Right cardiac atrium (tissue), 5 donors: ENCODE data around the gene PLAU. TPM values are rescaled to one million over a fixed set of nuclear protein-coding genes. Genes with fewer than 3 reads are reported as not detected.

Source experiments
- ATAC-seq, 2 donors: fragments of 200-7000 bp; cut with Tn5 transposase; one replicate each; pipeline versions ENCODE4 v1.8.0 to v1.9.1; 2020; ENCODE audit warnings: moderate library complexity in 2 of 2, mild to moderate bottlenecking in 1 of 2
- DNase-seq, 3 donors: peaks; one replicate each; pipeline ENCODE4 v3.0.0-alpha.2; 2020
- H3K27ac ChIP-seq: one replicate; pipeline ENCODE4 v1.5.1; 2013; ENCODE audit warnings: mild to moderate bottlenecking, low read length, control low read depth, moderate library complexity
- H3K27me3 ChIP-seq: one replicate; pipeline ENCODE4 v1.6.1; 2013; ENCODE audit not compliant: control insufficient read depth, insufficient read depth
- H3K4me1 ChIP-seq: one replicate; pipeline ENCODE4 v1.6.1; 2013; ENCODE audit warnings: low read length; ENCODE audit not compliant: control insufficient read depth, insufficient read depth
- H3K4me3 ChIP-seq: one replicate; pipeline ENCODE4 v1.5.1; 2013; ENCODE audit warnings: low read length, control low read depth
- H3K9me3 ChIP-seq: one replicate; pipeline ENCODE4 v1.6.1; 2013; ENCODE audit warnings: low read length; ENCODE audit not compliant: control insufficient read depth
- WGBS: extraction: QIAGEN DNeasy Blood & Tissue Kit; methylation state at CpG from one replicate; pipeline ENCODE4 v1.1.7; 2013; 5-methylcytosine and 5-hydroxymethylcytosine counted together
- intact Hi-C, 4 donors: fragments of 100-400 bp; cut with DNase I; formaldehyde crosslinking; loops; one replicate each; pipeline versions ENCODE4 v1.11.0 to v1.14.0; 2022 to 2023
- polyA plus RNA-seq: library from polyadenylated mRNA; stranded (reverse); fragments of 200-250 nt; gene quantifications from one replicate; pipeline ENCODE4 v1.2.3, GENCODE V29; 2013
- total RNA-seq, 4 donors: library from RNA; stranded (reverse); fragmentation: NEBNext Ultra II Directional; extraction: Animal tissue kit (Norgen Biotek cat#: 25700); gene quantifications; one replicate each; pipeline ENCODE4 v1.2.1, GENCODE V29; 2021
- donor health status: healthy with polysubstance abuse.
- donor health status: DM: no; HTN: yes; CAD: no.
- donor health status: DM: no; HTN: no; CAD: no.
- donor health status: DM: no; HTN: yes; CAD: no; lungs with severe emphysema.
- donor health status: DM: yes; HTN: yes; CAD: no.

The PLAU gene
- total and polyA plus RNA-seq, 5 donors, result 4.8 to 7.1 (median 6.1) TPM

GRCh38 chr10:73941300-73941699 is 30.4 kb downstream of the PLAU start:
- 97% methylated on average over 2 of the region's 2 CpGs for WGBS
- Histone ChIP-seq H3K27me3 (no peaks in the 10 kb centered on the region), H3K9me3 (no peaks in the 10 kb centered on the region), H3K4me1 (peaks cover 3% of the 10 kb centered on the region), H3K27ac (no peak overlapping the region), H3K4me3 (no peak overlapping the region)
- ATAC-seq (no peak), DNase-seq (no peak)
- intact Hi-C loops, result loop anchor here in 3 of 4 donors (2.0 kb wide), 1 partner anchor 54 kb away; no protein-coding TSS in a partner anchor

DNA sequence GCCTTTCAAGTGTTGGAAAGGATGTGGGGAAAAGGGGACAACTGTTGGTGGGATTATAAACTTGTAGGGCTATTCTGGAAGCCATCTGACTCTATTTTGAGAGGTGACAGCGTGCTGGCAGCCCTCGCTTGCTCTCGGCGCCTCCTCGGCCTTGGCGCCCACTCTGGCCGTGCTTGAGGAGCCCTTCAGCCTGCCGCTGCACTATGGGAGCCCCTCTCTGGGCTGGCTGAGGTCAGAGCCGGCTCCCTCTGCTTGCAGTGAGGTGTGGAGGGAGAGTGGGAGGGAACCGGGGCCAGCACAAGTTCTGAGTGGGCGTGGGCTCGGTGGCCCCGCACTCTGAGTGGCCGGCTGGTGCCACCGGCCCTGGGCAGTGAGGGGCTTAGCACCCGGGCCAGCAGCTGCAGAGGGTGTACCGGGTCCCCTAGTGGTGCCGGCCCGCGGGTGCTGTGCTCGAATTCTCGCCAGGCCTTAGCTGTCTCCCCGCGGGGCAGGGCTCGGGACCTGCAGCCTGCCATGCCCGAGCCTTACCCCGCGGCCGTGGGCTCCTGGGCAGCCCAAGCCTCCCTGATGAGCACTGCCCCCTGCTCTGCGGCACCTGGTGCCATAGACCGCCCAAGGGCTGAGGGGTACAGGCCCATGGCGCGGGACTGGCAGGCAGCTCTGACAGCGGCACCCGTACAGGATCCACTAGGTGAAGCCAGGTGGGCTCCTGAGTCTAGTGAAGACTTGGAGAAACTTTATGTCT is 33.6 kb downstream of the PLAU start:
- Histone ChIP-seq H3K9me3 (no peaks in the 10 kb centered on the region), H3K27ac (no peak overlapping the region), H3K27me3 (no peaks in the 10 kb centered on the region), H3K4me1 (no peaks in the 10 kb centered on the region), H3K4me3 (no peak overlapping the region)
- DNase-seq (peak in 2 of 3 donors; percentile 36 to 42), ATAC-seq (no peak)
- WGBS, result 97% methylated on average over 35 of the region's 35 CpGs
- intact Hi-C loops, result no loop called here

GRCh38 chr10:73946253-73947145 is 35.6 kb downstream of the PLAU start:
- intact Hi-C loops, result no loop called here
- Histone ChIP-seq H3K27me3 (no peaks in the 10 kb centered on the region), H3K27ac (no peak overlapping the region), H3K4me3 (no peak overlapping the region), H3K9me3 (no peaks in the 10 kb centered on the region), H3K4me1 (no peaks in the 10 kb centered on the region)
- ATAC-seq, result no peak
- WGBS, result 87% methylated on average over 9 of the region's 9 CpGs
- DNase-seq, result no peak

DNA sequence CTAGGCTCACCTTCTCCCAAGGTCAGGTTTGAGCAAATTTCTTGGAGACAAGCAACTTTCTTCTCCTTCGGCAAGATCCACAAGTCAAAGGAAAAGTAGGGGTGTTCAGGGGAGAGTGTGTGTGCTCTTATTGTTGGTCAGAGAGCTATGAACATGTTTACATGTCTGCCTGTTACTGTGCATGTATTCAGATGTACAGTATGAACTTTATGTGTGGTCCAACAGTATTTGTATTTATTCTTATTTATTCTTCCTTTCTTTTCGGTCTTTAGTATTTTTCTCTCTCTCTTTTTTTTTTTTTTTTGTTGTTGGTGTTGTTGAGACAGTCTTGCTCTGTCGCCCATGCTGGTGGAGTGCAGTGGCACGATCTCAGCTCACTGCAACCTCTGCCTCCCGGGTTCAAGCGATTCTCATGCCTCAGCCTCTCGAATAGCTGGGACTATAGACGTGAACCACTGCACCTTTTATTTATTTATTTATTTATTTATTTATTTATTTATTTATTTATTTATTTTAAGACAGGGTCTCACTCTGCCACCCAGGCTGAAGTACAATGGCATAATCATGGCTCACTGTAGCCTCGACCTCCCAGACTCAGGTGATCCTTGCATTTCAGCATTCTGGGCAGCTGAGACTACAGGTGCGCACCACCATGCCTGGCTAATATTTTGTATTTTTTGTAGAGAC is 38.2 kb downstream of the PLAU start:
- DNase-seq (no peak), ATAC-seq (no peak)
- Histone ChIP-seq H3K4me3 (no peak overlapping the region), H3K4me1 (no peaks in the 10 kb centered on the region), H3K27ac (no peak overlapping the region), H3K27me3 (no peaks in the 10 kb centered on the region), H3K9me3 (no peaks in the 10 kb centered on the region)
- intact Hi-C loops, result no loop called here
- 91% methylated on average over 10 of the region's 10 CpGs for WGBS

DNA sequence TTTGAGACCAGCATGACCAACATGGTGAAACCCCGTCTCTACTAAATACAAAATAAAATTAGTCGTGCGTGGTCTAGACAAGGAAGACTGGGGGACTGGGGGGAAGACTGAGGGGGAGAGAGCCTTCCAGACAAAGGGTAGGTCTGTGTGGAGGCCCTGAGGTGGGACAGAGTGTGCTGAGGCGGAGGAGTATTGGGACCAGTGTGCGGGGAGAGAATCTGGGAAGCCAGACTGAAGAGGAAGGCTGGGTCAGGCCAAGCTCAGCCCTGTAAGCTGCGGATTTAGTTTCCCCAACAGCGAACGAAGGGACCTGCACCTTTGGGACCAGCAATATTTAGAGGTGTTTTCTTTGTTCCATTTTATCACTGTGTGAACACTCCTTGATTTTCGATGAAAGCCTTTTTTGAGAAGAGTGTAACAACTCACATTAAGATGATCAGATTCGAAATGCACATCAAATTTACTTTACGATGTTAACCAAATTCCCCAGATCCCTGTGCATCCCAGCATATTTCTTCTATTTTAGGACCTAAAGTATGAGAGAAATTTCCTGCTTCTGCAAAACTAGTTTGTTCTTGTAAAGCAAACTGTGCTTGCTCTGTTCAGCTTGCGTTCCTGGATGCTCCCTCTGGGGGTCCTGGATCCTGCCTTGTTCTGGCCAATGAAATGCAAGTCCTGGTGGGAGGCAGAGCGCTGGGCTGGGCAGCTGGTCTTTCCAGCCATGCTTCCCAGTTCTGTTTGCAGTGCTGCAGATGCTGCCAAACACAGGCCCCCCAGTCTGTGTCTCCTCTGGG is 39.4 kb downstream of the PLAU start:
- no peak overlapping the region for H3K27ac ChIP-seq
- intact Hi-C loops, result no loop called here
- H3K9me3 ChIP-seq, result no peaks in the 10 kb centered on the region
- H3K27me3 ChIP-seq, result no peaks in the 10 kb centered on the region
- no peaks in the 10 kb centered on the region for H3K4me1 ChIP-seq
- no peak overlapping the region for H3K4me3 ChIP-seq
- DNase-seq (no peak), ATAC-seq (no peak)
- 71% methylated on average over 13 of the region's 13 CpGs for WGBS

- WGBS, result 90% methylated on average over 1 of the region's 1 CpG
- no peak overlapping the region for H3K27ac ChIP-seq
- ATAC-seq (no peak), DNase-seq (no peak)
- H3K27me3 ChIP-seq, result no peaks in the 10 kb centered on the region
- intact Hi-C loops, result no loop called here
- peaks cover 2% of the 10 kb centered on the region for H3K4me1 ChIP-seq
- no peak overlapping the region for H3K4me3 ChIP-seq
- H3K9me3 ChIP-seq, result no peaks in the 10 kb centered on the region
Measured at GRCh38 chr10:73953665-73954064, 42.7 kb downstream of the PLAU start.

GRCh38 chr10:73954737-73955136 is 43.8 kb downstream of the PLAU start:
- no peak overlapping the region for H3K27ac ChIP-seq
- peaks cover 2% of the 10 kb centered on the region for H3K4me1 ChIP-seq
- H3K9me3 ChIP-seq, result no peaks in the 10 kb centered on the region
- DNase-seq (no peak), ATAC-seq (no peak)
- WGBS, result 94% methylated on average over 2 of the region's 2 CpGs
- H3K4me3 ChIP-seq, result no peak overlapping the region
- intact Hi-C loops, result no loop called here
- no peaks in the 10 kb centered on the region for H3K27me3 ChIP-seq

- Histone ChIP-seq H3K4me1 (peaks cover 2% of the 10 kb centered on the region), H3K9me3 (no peaks in the 10 kb centered on the region), H3K27me3 (no peaks in the 10 kb centered on the region), H3K27ac (no peak overlapping the region), H3K4me3 (no peak overlapping the region)
- ATAC-seq, result no peak
- intact Hi-C loops, result no loop called here
- WGBS, result 95% methylated on average over 2 of the region's 2 CpGs
- DNase-seq, result no peak
Measured at GRCh38 chr10:73955719-73956118, 44.8 kb downstream of the PLAU start.

GRCh38 chr10:73956476-73957359 is 45.8 kb downstream of the PLAU start:
- ATAC-seq, result peak; percentile 65 to 77
- 33% methylated on average over 9 of the region's 9 CpGs for WGBS
- intact Hi-C loops, result no loop called here
- peak in 2 of 3 donors; percentile 47 to 69 for DNase-seq
- peak overlapping the region; percentile 70 for H3K27ac ChIP-seq
- H3K9me3 ChIP-seq, result no peaks in the 10 kb centered on the region
- no peaks in the 10 kb centered on the region for H3K27me3 ChIP-seq
- H3K4me3 ChIP-seq, result no peak overlapping the region
- peaks cover 2% of the 10 kb centered on the region for H3K4me1 ChIP-seq
